HG02943 (cell line): ENCODE measurements around the gene MROH7.

ENCODE experiments used
- ATAC-seq: cut with Tn5 transposase; IDR thresholded peaks from one replicate; pipeline ENCODE4 v1.9.1; 2021; ENCODE audit warnings: mild to moderate bottlenecking, low read depth, moderate library complexity; ENCODE audit not compliant: unreplicated experiment

The MROH7 gene

DNA sequence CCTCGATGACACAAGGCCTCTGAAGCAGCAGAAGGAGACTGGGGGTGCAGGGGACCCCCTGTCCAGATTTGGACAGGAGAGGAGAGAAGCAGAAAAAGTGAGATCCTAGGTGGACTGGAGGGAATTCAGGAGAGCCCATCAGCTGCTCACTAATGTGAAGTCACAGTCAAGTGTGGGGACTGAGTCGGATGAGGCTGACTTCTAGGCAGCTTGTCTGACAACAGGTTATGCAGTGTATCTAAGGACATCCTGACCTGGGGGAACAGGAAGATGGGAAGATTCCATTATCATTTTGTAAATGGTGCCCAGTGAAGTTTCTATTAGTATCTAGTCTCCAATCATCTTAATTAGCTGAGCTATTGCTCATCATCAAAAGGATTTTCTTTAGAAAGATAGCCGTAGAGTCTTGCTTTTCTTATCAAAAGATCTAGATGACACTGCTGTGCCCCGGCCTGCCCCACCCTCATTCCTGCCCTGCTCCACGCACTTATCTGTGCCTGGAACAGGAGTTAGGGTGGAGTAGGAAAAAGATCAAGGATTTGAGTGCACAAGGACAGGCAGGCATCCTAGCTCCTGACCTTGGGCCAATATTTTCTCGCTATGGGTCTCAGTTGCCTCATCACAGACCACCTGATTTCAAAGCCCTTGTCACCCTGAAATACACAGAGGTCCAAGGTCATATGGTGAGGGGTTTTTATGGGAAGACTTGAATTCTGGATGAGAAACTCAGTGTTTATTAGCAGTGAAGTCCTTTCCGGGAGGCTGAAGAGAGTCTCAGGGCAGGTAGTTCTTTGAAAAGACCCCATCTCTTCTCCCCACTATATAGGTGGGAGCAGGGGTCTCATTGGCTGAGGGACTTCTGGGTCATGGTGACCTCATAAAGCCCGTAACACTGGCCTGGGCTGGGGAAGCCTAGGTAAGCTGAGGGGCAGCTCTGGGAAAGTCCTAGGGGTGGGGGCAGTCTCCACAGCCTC lies at the start of gene MROH7:
MROH7 (plus strand) TSS at position 924 of the 974 bp plus-strand sequence. CDS start 11,141 bp downstream, outside the sequence.
- no peak for ATAC-seq

DNA sequence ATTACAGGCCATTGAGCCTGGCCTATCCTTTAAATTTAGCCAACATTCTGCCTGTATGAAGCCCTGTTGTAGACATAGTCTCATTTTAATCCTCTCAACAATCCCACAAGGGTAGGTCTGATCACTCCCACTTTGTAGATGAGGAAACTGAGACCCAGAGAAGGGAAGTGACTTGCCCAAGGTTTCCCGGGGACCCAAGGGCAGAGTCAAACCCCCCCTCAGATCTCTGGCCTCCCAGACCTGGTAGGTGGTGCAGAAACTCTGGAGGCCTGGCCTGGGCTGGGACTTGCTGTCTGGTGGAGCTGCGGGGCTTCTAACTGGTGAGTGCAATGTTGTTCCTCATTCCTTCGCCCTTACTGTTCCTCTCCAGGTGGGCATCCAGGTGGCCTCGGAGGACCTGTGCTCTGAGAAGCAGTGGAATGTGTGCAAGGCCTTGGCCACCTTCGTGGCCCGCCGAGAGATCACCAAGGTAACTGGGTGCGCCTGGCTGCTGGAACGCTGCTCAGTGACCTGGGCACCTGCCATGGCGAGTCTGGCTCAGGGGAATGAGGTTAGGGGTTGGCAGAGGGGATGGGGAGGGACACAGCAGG lies 47.9 kb upstream of the MROH7 start:
- no peak for ATAC-seq

DNA sequence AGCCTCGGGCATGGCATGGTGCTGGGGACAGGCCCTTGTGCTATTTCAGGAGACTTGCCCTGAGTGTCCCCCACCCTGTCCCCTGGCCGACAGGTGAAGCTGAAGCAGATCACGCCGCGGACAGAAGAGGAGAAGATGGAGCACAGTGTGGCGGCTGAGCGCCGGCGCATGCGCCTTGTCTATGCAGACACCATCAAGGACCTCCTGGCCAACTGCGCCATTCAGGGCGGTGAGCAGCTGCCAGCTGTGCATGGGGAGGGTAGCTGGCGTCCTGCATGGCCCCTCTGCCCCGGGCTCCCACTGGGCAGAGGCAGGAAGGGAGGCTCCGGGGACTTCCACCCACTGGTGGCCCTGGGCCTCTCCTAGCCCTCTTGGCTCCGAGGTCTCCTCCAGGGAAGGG lies 47.1 kb upstream of the MROH7 start:
- no peak for ATAC-seq

DNA sequence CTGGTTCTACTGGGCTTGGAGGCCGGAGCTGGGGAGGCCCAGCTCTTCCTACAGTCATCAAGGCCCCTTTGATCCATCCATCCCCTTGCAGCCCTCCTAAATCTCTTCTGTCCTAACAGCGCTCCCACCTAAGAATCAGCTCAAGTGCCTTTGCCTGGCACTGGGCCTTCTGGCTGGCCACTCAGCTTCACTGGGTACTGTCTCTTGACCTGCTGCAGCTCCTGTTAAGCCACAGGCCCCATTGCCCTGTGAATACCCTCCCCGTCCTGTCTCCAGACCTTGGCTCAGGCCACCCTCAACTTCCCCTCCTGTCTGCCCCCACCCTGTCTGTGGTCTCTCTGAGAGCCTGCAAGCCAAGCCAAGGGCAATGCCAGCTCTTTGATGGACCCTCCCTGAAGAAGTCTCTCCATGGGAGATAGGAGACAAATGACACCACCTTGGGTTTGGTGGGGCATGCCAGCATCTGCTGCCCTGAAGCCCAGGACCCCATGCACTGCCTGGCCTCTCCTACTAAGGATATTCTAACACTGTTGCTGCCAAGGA lies 45.6 kb upstream of the MROH7 start:
- ATAC-seq, result no peak

DNA sequence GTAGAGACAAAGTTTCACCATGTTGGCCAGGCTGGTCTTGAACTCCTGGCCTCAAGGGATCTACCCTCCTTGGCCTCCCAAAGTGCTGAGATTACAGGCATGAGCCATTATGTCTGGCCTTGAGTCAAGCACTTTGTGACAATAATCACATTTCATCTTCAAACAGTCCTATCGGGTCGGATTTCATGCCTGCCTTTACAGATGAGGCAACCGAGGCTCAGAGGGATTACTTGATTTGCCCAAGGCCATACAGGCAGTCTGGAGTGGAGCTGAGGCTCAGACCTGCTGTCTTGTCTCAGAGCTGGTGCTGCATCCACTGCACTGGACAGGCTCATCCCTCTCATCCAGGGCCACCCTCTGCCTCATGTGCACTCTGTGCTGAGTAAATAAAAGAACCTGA lies 44.8 kb upstream of the MROH7 start:
- no peak for ATAC-seq

DNA sequence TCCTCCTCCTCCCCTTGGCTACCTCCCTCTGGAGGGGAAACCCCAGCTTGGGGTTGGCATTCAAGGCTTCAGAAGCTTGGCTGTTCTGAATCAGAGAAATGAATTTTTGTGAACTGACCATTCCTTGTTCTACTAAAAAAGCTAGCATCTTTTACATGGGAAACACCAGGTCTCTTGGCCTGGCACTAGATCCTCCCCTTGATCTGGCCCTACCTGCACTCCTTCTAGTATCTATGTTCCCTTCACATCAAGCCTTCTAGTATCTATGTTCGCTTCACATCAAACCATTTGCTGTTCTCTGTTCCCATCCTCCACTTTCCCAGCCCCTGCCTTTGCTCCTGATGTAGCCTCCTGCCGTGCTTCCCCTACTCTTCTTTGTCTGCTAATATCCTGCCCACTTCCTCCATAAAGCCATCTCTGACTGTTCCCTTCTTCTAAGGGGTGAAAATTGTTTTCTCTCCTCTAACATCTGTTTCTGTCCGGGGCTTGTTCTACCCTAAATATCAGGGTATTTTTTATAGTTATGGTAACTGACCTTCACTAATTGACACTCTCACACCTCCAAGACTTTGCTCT lies 44.0 kb upstream of the MROH7 start:
- no peak for ATAC-seq

DNA sequence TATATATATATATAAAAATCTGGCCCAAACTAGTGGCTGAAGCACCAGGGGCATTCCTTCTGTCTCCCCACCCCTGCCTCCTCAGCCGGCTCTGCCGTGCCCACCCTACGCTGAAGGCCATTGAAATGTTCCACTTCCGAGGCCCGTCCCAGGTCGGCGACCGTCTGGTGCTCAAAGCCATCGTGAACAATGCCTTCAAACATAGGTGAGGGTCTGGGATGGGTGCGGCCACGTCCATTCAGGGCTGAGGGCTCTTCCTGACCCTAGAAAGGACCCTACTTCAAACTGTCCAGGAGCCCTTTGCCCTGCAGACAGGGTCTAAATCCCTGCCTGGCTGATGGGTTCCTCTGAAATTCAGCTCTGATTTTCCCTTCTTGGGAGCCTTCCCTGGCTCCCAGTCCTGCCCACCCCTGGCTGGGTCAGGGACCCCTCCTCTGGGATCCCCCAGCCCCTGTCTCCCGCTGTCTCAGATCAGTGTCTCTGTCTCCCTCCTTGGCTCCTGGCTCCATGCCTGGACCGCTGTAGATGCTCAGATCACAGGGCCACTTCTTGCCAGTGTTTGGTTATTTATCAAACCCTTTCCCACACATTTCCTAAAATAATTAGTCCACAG lies 42.3 kb upstream of the MROH7 start:
- no peak for ATAC-seq

DNA sequence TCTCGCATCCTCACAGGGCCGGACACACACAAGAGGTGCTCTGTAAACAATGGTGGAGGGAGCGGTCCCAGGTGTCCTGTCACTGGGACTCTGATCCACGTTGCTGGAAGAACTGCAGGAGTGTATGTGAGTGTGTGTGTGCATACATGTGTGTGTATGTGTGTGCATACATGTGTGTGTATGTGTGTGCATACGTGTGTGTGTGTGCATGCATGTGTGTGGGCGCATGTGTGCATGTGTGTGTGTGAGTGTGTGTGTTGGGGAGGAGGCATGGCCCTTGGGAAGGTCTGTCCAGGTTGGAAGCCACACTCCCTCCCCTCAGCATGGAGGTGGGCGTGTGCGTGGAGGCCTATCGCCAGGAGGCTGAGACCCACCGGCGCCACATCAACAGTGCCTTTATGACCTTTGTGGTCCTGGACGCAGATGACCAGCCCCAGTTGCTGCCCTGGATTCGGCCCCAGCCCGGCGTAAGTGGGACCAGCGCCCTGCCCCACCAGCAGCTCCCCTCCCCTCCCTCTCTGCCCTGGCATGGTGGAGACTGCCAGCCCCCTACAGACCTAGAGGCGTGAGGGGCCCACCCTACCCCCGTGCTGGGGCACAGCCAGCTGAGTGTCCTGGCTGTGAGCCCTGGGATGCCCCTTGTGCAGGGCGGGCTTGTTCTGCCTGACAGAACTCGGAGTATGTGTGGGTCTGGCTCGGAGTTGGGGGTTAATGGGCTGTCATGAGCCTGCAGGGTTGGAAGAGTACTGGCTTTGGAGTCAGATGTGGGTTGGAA lies 40.5 kb upstream of the MROH7 start:
- ATAC-seq, result no peak

DNA sequence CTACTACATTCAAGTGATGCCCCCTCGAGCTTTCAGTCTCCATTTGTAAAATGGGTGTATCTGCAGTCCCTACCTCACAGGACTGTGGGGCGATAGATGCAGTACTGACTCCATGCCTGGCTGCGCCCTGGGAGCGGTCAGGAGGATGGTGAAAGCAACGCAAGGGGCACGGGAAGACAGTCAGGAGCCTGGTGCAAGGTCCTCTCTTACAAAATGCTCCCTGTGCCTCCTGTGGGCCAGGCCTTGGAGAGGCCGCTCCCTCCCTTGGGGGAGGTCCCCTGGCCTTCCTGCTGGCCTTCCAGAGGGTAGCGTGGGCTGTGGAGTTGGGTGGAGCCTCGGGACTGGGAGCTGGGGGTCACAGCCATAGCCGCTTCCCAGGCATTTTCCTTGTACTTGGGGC lies 39.9 kb upstream of the MROH7 start:
- no peak for ATAC-seq

DNA sequence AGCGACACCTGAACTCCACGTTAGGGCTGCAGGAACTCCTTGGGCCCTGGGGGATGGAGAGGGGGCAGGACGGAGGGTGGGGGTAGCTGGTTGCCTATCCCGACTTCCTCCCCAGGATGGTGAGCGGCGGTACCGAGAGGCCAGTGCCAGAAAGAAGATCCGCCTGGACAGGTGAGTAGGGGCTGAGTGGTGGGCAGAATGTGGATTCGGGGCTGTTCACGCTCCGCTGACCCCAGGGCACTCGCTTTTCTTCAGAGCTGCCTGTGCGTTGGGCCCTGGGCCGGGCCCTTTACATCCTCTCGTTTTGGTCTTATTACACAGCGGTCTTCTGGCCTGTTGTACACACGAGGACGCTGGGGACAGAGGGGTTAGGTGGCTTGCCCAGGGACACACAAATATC lies 39.0 kb upstream of the MROH7 start:
- no peak for ATAC-seq

DNA sequence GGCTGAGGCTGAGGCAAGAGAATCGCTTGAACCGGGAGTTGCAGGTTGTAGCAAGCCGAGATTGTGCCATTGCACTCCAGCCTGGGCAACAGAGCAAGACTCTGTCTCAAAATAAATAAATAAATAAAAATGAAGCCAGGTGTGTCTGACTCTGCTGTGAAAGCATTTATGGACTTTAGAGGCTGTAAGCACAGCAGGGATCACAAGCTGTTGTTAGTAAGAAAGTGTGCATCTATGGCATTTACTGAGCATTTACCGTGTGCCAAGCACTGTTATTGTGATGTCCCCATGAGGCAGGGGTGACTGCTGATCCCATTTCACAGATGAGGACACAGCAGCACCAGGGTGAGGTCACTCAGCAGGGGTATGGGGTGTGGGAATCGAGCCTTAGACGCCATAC lies 38.3 kb upstream of the MROH7 start:
- no peak for ATAC-seq

DNA sequence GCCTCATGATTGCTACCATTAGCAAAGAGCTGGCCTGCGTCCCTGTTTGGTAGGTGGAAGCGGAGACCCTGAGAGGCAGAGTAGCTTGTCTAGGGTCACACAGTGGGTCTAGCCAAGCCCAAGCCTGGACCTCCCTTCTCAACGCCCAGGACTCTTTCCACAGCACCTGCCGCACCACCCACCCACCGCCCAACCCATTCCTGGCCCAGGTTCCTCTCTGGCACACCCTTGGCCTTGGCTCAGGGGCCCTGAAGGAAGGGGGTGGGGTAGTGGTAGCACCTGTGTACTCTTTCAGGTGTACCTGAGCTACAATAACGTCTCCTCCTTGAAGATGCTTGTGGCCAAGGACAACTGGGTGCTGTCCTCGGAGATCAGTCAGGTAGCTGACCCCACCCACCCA lies 37.5 kb upstream of the MROH7 start:
- no peak for ATAC-seq

DNA sequence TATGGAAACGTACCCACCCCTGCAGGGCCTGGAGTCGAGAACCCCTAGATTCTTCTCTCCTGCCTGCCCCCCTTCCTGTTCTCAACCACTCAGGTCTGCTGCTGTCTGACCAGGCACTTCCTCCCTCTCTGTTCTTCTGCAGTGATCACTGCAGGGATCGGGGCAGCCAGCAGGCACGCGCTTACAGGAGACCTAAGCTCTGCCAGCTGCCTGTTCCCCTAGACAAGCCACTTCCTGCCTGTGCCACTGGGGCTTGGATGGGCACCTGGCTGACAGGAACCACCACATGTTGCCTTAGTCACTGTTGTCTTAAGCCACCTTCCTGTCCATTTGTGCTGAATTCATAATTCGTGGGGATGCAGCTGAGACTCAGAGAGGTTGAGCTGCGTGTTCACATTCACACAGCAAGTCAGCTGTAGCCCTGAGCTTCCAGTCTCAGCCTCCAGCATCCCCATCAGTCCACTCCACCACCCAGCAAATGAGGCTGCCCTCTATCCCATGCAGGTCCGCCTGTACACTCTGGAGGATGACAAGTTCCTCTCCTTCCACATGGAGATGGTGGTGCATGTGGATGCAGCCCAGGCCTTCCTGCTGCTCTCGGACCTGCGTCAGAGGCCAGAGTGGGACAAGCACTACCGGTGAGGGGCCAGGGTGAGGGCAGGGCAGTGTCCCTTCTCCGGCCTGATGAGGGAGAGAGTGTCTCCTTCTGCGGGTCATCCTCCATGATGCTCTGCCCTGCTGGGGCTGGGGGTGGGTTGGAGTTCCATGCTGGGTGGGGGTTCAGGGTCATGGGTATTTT lies 36.8 kb upstream of the MROH7 start:
- ATAC-seq, result no peak

DNA sequence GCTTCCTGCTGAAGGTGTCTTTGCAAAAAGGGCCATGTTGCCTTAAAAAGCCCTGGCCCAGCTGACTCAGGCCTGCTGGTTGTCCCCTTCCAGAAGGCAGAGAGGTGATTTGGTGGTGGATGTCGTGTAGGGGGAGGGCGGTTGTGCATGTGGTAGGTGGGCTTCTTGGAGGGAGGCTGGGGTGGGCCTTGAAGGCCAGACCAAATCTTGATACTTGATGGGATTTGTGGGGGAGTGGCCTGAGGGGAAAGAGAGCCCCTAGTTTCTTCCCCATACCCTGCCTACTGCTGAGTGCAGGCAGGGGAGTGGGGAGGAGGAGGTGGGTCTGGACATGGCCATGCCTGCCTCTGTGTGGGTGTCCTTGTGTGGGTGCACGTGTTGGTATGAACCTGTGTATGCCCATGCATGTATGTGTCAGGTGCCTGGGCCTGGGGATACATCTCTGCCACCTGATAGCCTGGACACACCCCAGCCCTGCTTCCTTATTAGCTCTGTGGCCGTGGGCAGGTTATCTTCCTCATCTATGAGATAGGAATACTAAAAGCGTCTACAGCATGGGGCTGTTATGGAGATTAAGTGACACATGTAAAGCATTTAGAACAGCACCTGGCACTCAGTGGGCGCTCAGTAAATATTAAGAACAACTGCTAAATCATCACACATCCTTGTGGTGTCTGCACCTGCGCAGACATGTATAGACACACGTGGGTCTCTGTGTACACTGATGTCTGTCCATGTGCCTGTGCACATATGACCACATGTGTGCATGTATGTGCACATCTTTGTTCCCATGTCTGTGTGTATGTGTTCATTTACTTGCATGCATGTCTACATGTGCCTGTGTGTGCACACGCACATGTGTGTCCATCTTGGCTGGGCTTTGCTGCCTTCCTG lies 35.2 kb upstream of the MROH7 start:
- no peak for ATAC-seq

DNA sequence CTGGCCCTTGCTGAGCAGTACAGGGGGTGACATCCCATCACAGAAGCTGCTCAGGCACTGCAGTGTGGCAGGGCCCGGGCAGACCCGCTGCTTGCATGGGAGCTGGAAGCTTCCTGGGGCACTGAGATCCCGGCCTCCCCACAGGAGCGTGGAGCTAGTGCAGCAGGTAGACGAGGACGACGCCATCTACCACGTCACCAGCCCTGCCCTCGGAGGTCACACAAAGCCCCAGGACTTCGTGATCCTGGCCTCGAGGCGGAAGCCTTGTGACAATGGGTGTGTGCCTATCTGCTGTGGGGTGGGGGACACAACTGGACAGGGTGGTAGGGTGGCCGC lies 34.6 kb upstream of the MROH7 start:
- ATAC-seq, result no peak

DNA sequence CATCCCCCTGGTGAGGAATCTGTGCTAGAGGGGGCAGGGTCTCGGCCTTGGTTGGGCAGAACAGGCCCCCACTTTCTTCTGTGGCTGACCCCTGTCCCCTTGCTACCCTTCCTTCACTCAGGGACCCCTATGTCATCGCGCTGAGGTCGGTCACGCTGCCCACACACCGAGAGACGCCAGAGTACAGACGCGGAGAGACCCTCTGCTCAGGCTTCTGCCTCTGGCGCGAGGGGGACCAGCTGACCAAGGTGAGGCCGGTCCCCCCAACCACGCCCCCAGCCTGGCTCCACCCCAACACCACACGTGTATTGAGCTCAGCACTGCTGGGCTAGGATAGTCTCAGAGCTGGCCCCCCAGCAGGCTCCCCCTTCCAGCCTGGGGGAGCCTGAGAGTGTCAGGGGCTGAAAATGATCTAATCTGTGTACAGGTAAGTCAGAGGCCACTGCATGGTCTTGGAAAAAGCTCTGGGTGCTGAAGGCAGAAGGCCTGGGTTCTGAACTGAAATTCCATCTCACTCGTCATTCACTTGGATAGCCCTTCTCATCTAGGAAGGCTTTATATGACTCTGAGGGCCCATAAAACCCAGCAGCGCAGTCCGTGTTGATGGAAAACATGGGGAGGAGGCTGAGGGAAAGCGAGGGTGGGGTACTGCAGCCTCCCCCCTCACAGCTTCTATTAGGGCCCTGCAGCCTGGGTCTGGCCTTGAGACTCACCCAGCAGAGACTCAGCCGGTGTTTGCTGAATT lies 33.6 kb upstream of the MROH7 start:
- ATAC-seq, result no peak

DNA sequence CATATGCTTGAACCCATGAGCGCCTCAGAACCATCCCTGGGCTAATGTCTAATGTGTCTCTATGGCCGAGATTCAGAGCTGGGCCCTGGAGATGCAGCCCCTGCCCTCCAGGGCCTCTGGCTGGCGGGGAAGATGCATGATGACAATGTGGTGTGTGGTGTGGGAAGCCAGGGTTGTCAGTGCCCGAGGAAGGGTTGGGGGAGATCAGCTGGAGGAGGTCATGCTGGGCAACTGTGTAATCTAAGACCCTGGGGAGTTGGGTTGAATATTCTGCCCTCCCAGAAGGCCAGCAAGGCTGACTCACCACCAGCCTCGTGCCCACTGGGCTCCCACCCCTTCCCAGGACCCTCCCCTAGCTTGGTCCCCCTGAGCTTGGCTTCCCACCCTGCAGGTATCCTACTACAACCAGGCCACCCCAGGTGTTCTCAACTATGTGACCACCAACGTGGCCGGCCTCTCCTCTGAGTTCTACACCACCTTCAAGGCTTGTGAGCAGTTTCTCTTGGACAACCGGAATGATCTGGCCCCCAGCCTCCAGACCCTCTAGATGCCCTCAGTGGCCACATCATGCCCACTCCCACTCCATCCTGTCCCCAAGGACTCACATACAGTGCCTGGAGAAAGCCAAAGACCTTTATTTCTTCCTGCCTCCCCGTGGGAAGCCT lies 32.9 kb upstream of the MROH7 start:
- no peak for ATAC-seq
